ENCODE data around the gene C4orf51.

The C4orf51 gene

GRCh38 chr4:145716200-145716599, 36.3 kb downstream of the C4orf51 start:
- no peak for DNase-seq

GRCh38 chr4:145716661-145717200, 36.8 kb downstream of the C4orf51 start:
- no peak for DNase-seq

- DNase-seq, result no peak
Observed at GRCh38 chr4:145719752-145720624, 40.0 kb downstream of the C4orf51 start.

GRCh38 chr4:145720656-145721055, 40.7 kb downstream of the C4orf51 start:
- DNase-seq, result no peak

- no peak for DNase-seq
Observed at GRCh38 chr4:145722561-145722960, 42.6 kb downstream of the C4orf51 start.

GRCh38 chr4:145723336-145723735, 43.4 kb downstream of the C4orf51 start:
- no peak for DNase-seq

GRCh38 chr4:145730026-145730425, 50.1 kb downstream of the C4orf51 start:
- DNase-seq, result no peak

GRCh38 chr4:145731028-145731427, 51.1 kb downstream of the C4orf51 start:
- DNase-seq, result peak; percentile 70

- no peak for DNase-seq
Observed at GRCh38 chr4:145732001-145732815, 52.3 kb downstream of the C4orf51 start.

GRCh38 chr4:145732895-145733880, 53.2 kb downstream of the C4orf51 start:
- DNase-seq, result peak; percentile 83

- DNase-seq, result no peak
Observed at GRCh38 chr4:145734031-145734430, 54.1 kb downstream of the C4orf51 start.

GRCh38 chr4:145734576-145735346, 54.8 kb downstream of the C4orf51 start:
- DNase-seq, result no peak

- no peak for DNase-seq
Observed at GRCh38 chr4:145735347-145735675, 55.4 kb downstream of the C4orf51 start.

- DNase-seq, result no peak
Observed at GRCh38 chr4:145735827-145736226, 55.9 kb downstream of the C4orf51 start.

GRCh38 chr4:145736241-145736831, 56.4 kb downstream of the C4orf51 start:
- DNase-seq, result peak; percentile 43

GRCh38 chr4:145739845-145740244, 59.9 kb downstream of the C4orf51 start:
- DNase-seq, result no peak

- no peak for DNase-seq
Observed at GRCh38 chr4:145740806-145741205, 60.9 kb downstream of the C4orf51 start.

- DNase-seq, result no peak
Observed at GRCh38 chr4:145743641-145744040, 63.7 kb downstream of the C4orf51 start.

- no peak for DNase-seq
Observed at GRCh38 chr4:145755802-145756201, 75.9 kb downstream of the C4orf51 start.

- no peak for DNase-seq
Observed at GRCh38 chr4:145756244-145756643, 76.3 kb downstream of the C4orf51 start.

GRCh38 chr4:145757188-145757587, 77.2 kb downstream of the C4orf51 start:
- no peak for DNase-seq

All from NCI-H446 treated with DMSO at 0.1 percent for 48 hours (cell line).